ENCODE results near the gene VCL. TPM values are rescaled to one million over a fixed set of nuclear protein-coding genes. Genes with fewer than 3 reads are reported as not detected.

The VCL gene
- total and polyA plus RNA-seq, 9 of the 15 experiments (the other 6 are each of a cell fraction or from before 2014, with no cell fraction given): 29.8 to 186 (median 76.4) TPM

DNA sequence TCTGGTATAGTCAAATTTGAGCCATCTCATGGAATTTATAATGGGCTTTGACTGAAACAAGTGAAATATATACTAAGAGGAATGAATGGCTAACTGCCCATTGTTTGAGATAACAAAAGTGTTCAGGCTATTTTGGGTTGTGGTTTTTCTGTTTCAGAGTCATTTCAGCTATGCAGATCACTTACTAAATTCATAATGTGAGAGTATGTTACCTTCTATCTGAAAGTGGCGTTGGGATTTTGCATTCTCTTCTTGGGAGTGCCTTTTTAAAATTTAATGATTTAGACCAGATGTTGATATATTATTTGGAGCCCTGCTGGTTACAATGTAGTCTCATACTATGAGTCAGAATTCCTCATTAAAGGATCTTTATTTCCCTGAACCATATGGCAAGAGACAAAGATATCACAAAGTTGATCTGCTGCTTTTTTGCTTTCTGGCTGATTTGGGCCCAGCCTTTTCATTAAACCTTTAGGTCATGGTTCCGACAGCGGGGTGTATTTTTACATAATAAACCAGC is 10.4 kb downstream of the VCL start:
- Histone ChIP-seq H3K9me1 (ENCODE audit: control insufficient read depth, insufficient read depth, low read length) (no peaks in the 10 kb centered on the region), H3K4me1 (replicated peaks in 1 of 2; ENCODE audit: control insufficient read depth in 2 of 2, insufficient read depth in 2 of 2, low read length in 2 of 2) (peaks cover 37 to 51% of the 10 kb centered on the region in 2 experiments), H3K79me2 (ENCODE audit: control insufficient read depth, insufficient read depth, low read length) (peaks cover 94% of the 10 kb centered on the region), H2AFZ (ENCODE audit: low read depth, low read length) (no peak overlapping the region), H3K9me3 (replicated peaks; ENCODE audit: control insufficient read depth, insufficient read depth, low read depth, low read length) (no peaks in the 10 kb centered on the region), H3K9ac (ENCODE audit: insufficient read depth in 1 of 2, low read depth in 2 of 2, low read length in 2 of 2) (peak overlapping the region in 1 of 2 experiments; percentile 56; a peak in 2 of 4 replicates), H3K27ac (ENCODE audit: extremely low read depth, low read depth, low read length) (peak overlapping the region; percentile 65), H3K36me3 (ENCODE audit: control insufficient read depth, insufficient read depth, low read length) (peaks cover 44% of the 10 kb centered on the region; the same call in 2 of the 3 replicates), H3K4me3 (no peak overlapping the region), H3K27me3 (ENCODE audit: control insufficient read depth in 2 of 2, insufficient read depth in 2 of 2, low read length in 2 of 2) (no peaks in the 10 kb centered on the region), H3K4me2 (ENCODE audit: insufficient read depth, low read length) (peak overlapping the region; percentile 40), H4K20me1 (replicated peaks; ENCODE audit: control insufficient read depth, insufficient read depth, low read length) (no peaks in the 10 kb centered on the region)
- ChIA-PET POLR2A (interaction anchor here (0.7 to 2.6 kb wide), 8 partner anchors 8 to 130 kb away, joined by 3 to 21 read pairs (median 6); partner anchors contain the start of gene VCL), CTCF (ENCODE audit: low intra/inter-chr PET ratio) (no interaction called here)
- 8% methylated on average over 3 of the region's 3 CpGs for WGBS (ENCODE audit: insufficient coverage, low coverage, missing lambda C conversion rate)
- no peak for FAIRE-seq
- peak; percentile 5 for ATAC-seq
- no peak for DNase-seq (ENCODE audit: extremely low read depth in 1 of 4, low spot score in 3 of 4)
- no TSS peak for BruUV-seq (replicated peaks)
- in situ Hi-C loops (cut with MboI): no loop called here
- intact Hi-C loops (cut with micrococcal nuclease): no loop called here
- TF ChIP-seq MAFK (IDR thresholded peaks at IDR 0.05; ENCODE audit: low read length) (no peak), KAT8 (IDR thresholded peaks at IDR 0.05; ENCODE audit: low read depth) (no peak), OTX1 (CRISPR knock-in tag; IDR thresholded peaks at IDR 0.05) (no peak), KHSRP (IDR thresholded peaks at IDR 0.05) (0 out of 2 replicates have a peak, but pooled peaks have one; percentile 4), EHMT2 (IDR thresholded peaks at IDR 0.05) (0 out of 2 replicates have a peak, but pooled peaks have one; percentile 24), FOSL1 (tag; conservative IDR thresholded peaks at IDR 0.05) (peak; percentile 81), ZNF239 (CRISPR knock-in tag; IDR thresholded peaks at IDR 0.05) (no peak), NFE2 (IDR thresholded peaks at IDR 0.05; ENCODE audit: low read depth) (0 out of 2 replicates have a peak, but pooled peaks have one; percentile 20), GATA2 (CRISPR knock-in tag; IDR thresholded peaks at IDR 0.05) (0 out of 2 replicates have a peak, but pooled peaks have one; percentile 11), ZNF316 (IDR thresholded peaks at IDR 0.05) (no peak), MAZ (CRISPR knock-in tag; conservative IDR thresholded peaks at IDR 0.05 in 1 of 2, IDR thresholded peaks at IDR 0.05 in 1 of 2) (0 out of 4 replicates have a peak, but pooled peaks of 1 of the 2 experiments have one; percentile 39), ETV5 (CRISPR knock-in tag; IDR thresholded peaks at IDR 0.05; ENCODE audit: low read depth) (no peak), MEF2D (tag; conservative IDR thresholded peaks at IDR 0.05; ENCODE audit: low read depth) (peak; percentile 95), CBFA2T3 (IDR thresholded peaks at IDR 0.05) (peak; percentile 23; the same call in 1 of the 2 replicates), NFIC (IDR thresholded peaks at IDR 0.05) (0 out of 2 replicates have a peak, but pooled peaks have one; percentile 14)
- TF ChIP-seq, protein P1, sequence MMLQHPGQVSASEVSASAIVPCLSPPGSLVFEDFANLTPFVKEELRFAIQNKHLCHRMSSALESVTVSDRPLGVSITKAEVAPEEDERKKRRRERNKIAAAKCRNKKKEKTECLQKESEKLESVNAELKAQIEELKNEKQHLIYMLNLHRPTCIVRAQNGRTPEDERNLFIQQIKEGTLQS (IDR thresholded peaks at IDR 0.05): peak; percentile 50
- TF ChIP-seq, protein P1 (CRISPR knock-in tag; conservative IDR thresholded peaks at IDR 0.05): 0 out of 2 replicates have a peak, but pooled peaks have one; percentile 33
- TF ChIP-seq, protein P2, sequence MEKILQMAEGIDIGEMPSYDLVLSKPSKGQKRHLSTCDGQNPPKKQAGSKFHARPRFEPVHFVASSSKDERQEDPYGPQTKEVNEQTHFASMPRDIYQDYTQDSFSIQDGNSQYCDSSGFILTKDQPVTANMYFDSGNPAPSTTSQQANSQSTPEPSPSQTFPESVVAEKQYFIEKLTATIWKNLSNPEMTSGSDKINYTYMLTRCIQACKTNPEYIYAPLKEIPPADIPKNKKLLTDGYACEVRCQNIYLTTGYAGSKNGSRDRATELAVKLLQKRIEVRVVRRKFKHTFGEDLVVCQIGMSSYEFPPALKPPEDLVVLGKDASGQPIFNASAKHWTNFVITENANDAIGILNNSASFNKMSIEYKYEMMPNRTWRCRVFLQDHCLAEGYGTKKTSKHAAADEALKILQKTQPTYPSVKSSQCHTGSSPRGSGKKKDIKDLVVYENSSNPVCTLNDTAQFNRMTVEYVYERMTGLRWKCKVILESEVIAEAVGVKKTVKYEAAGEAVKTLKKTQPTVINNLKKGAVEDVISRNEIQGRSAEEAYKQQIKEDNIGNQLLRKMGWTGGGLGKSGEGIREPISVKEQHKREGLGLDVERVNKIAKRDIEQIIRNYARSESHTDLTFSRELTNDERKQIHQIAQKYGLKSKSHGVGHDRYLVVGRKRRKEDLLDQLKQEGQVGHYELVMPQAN (IDR thresholded peaks at IDR 0.05; ENCODE audit: borderline replicate concordance): no peak
- TF ChIP-seq, protein P3, sequence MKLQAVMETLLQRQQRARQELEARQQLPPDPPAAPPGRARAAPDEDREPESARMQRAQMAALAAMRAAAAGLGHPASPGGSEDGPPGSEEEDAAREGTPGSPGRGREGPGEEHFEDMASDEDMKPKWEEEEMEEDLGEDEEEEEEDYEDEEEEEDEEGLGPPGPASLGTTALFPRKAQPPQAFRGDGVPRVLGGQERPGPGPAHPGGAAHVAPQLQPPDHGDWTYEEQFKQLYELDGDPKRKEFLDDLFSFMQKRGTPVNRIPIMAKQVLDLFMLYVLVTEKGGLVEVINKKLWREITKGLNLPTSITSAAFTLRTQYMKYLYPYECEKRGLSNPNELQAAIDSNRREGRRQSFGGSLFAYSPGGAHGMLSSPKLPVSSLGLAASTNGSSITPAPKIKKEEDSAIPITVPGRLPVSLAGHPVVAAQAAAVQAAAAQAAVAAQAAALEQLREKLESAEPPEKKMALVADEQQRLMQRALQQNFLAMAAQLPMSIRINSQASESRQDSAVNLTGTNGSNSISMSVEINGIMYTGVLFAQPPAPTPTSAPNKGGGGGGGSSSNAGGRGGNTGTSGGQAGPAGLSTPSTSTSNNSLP (IDR thresholded peaks at IDR 0.05; ENCODE audit: borderline replicate concordance, low read depth, low read length): peak; percentile 74; the same call in 1 of the 2 replicates
- TF ChIP-seq, protein P4, sequence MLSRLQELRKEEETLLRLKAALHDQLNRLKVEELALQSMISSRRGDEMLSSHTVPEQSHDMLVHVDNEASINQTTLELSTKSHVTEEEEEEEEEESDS (CRISPR knock-in tag; IDR thresholded peaks at IDR 0.05): no peak

Data from K562 (cell line).